NCI-H1048 (cell line): ENCODE results near the gene DLGAP1.

ENCODE experiments used
- DNase-seq: peaks from one replicate; lab custom pipeline; 2025; lab: John Stamatoyannopoulos, UW

Gene DLGAP1

GRCh38 chr18:3816610-3817363 is 638.3 kb downstream of the DLGAP1 start:
- no peak for DNase-seq

- DNase-seq, result no peak
Measured at GRCh38 chr18:3815991-3816390, 639.1 kb downstream of the DLGAP1 start.

GRCh38 chr18:3814816-3815215 is 640.3 kb downstream of the DLGAP1 start:
- DNase-seq, result no peak

- DNase-seq, result no peak
Measured at GRCh38 chr18:3810296-3810695, 644.8 kb downstream of the DLGAP1 start.

- DNase-seq, result no peak
Measured at GRCh38 chr18:3808985-3809780, 645.9 kb downstream of the DLGAP1 start.

GRCh38 chr18:3806656-3807055 is 648.5 kb downstream of the DLGAP1 start:
- DNase-seq, result no peak

GRCh38 chr18:3804336-3804735 is 650.8 kb downstream of the DLGAP1 start:
- no peak for DNase-seq

- no peak for DNase-seq
Measured at GRCh38 chr18:3803350-3803749, 651.8 kb downstream of the DLGAP1 start.

- DNase-seq, result no peak
Measured at GRCh38 chr18:3799515-3799914, 655.6 kb downstream of the DLGAP1 start.

GRCh38 chr18:3798032-3798431 is 657.1 kb downstream of the DLGAP1 start:
- no peak for DNase-seq

- no peak for DNase-seq
Measured at GRCh38 chr18:3796434-3796833, 658.7 kb downstream of the DLGAP1 start.

- no peak for DNase-seq
Measured at GRCh38 chr18:3794537-3795348, 660.4 kb downstream of the DLGAP1 start.

- DNase-seq, result no peak
Measured at GRCh38 chr18:3793545-3793944, 661.6 kb downstream of the DLGAP1 start.

GRCh38 chr18:3793111-3793510 is 662.0 kb downstream of the DLGAP1 start:
- DNase-seq, result no peak

GRCh38 chr18:3792711-3793110 is 662.4 kb downstream of the DLGAP1 start:
- no peak for DNase-seq

GRCh38 chr18:3791238-3791637 is 663.9 kb downstream of the DLGAP1 start:
- DNase-seq, result no peak

- DNase-seq, result no peak
Measured at GRCh38 chr18:3790703-3791102, 664.4 kb downstream of the DLGAP1 start.

GRCh38 chr18:3789525-3789924 is 665.6 kb downstream of the DLGAP1 start:
- DNase-seq, result no peak

GRCh38 chr18:3784949-3785348 is 670.2 kb downstream of the DLGAP1 start:
- DNase-seq, result no peak

- DNase-seq, result no peak
Measured at GRCh38 chr18:3782901-3783300, 672.2 kb downstream of the DLGAP1 start.

- DNase-seq, result no peak
Measured at GRCh38 chr18:3777719-3778118, 677.4 kb downstream of the DLGAP1 start.

GRCh38 chr18:3777122-3777521 is 678.0 kb downstream of the DLGAP1 start:
- no peak for DNase-seq

- no peak for DNase-seq
Measured at GRCh38 chr18:3775996-3776395, 679.1 kb downstream of the DLGAP1 start.
